AG04449 (cell line): Measurements from ENCODE around the gene KRTAP3-3.

ENCODE experiments used
- CTCF ChIA-PET: fragments of 350-600 bp; formaldehyde crosslinking; extraction: SDS; loops from one replicate; lab custom pipeline; 2021; ENCODE audit warnings: antibody characterized with exemption; lab: Yijun Ruan, JAX
- POLR2A ChIA-PET: fragments of 400-600, 350-600 bp; formaldehyde crosslinking; extraction: SDS; loops from one replicate; lab custom pipeline; 2020; ENCODE audit warnings: antibody characterized with exemption, inconsistent platforms; lab: Yijun Ruan, JAX
- DNase-seq: peaks from one replicate; pipeline ENCODE4 v3.0.0-alpha.2; 2010; ENCODE audit warnings: low read depth, low spot score
- H3K4me3 ChIP-seq: 2 replicates; pipeline ENCODE4 v1.5.1; 2011; ENCODE audit warnings: low read depth, mild to moderate bottlenecking, control low read depth, low read length
- CTCF ChIP-seq: IDR thresholded peaks from one replicate; pipeline ENCODE4 v1.5.1; 2011; ENCODE audit warnings: mild to moderate bottlenecking, moderate library complexity, low read length, control low read depth, inconsistent platforms; ENCODE audit not compliant: insufficient read depth; ENCODE audit errors: missing control alignments

The KRTAP3-3 gene

GRCh38 chr17:40945414-40945813 lies 48.5 kb downstream of the KRTAP3-3 start:
- no peak for DNase-seq
- CTCF ChIA-PET, result no interaction called here
- TF ChIP-seq CTCF, result no peak
- POLR2A ChIA-PET, result no interaction called here
- no peak overlapping the region for H3K4me3 ChIP-seq

DNA sequence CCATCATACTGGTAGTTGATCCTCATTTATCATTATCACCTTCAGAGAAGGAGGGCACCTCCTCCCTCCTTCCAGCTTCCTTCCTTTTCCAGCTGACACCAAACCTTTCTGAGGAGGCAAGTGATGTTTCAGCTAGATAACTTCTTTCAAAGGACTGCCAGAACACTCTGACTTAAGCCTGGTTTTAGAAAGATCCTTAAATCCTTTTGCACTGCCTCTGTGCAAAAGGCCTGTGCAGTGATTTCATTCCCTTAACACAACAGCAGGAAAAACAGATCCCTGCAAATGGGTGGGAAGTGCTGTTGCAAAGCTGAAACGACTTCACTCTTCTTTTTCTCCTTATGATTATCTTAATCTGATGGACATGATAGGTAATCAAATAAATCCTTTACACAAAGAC lies 49.4 kb downstream of the KRTAP3-3 start:
- POLR2A ChIA-PET, result no interaction called here
- CTCF ChIA-PET, result interaction anchor here (1.4 kb wide), 1 partner anchor 704 kb away, joined by 3 read pairs; no protein-coding TSS in a partner anchor
- TF ChIP-seq CTCF, result no peak
- no peak overlapping the region for H3K4me3 ChIP-seq
- no peak for DNase-seq
